Kidney epithelial cell (primary cell): Measurements from ENCODE around the gene IFNA21. TPM values are rescaled to one million over a fixed set of nuclear protein-coding genes. Genes with fewer than 3 reads are reported as not detected.
"Not testable (repeated sequence)": the region's sequence is repeated elsewhere in the genome, so short reads cannot be mapped to it uniquely, and the experiment has no call there.

Experiments used
- DNase-seq: peaks from one replicate; pipeline ENCODE4 v3.0.0-alpha.2; 2010; ENCODE audit warnings: low read depth
- H3K27me3 ChIP-seq: 2 replicates; pipeline ENCODE4 v1.6.0; 2011; ENCODE audit warnings: low read length; ENCODE audit not compliant: control insufficient read depth, insufficient read depth
- H3K36me3 ChIP-seq: 2 replicates; pipeline ENCODE4 v1.5.1; 2011; ENCODE audit warnings: low read length; ENCODE audit not compliant: control insufficient read depth, insufficient read depth
- H3K4me3 ChIP-seq: 2 replicates; pipeline ENCODE4 v1.5.1; 2011; ENCODE audit warnings: low read depth, mild to moderate bottlenecking, control low read depth, low read length
- CTCF ChIP-seq: IDR thresholded peaks from 2 replicates; pipeline ENCODE4 v1.5.1; 2011; ENCODE audit warnings: mild to moderate bottlenecking, moderate library complexity, low read length, control low read depth, inconsistent platforms; ENCODE audit not compliant: insufficient read depth, poor library complexity, severe bottlenecking
- total RNA-seq: library from RNA; depleted of rRNA; stranded (reverse); fragments of >200 nt; gene quantifications from 2 replicates; pipeline ENCODE4 v1.2.3, GENCODE V29; 2015

Gene IFNA21
- total RNA-seq = not detected in 2 replicates

GRCh38 chr9:21166560-21166959 is at the start of gene IFNA21:
TSS of gene IFNA21 (minus strand) at chr9:21166660. CDS start at chr9:21166612, 48 bp downstream.
- H3K4me3 ChIP-seq, H3K36me3 ChIP-seq, H3K27me3 ChIP-seq, DNase-seq: not testable (repeated sequence)

- H3K4me3 ChIP-seq, DNase-seq, H3K36me3 ChIP-seq, H3K27me3 ChIP-seq: not testable (repeated sequence)
- TF ChIP-seq CTCF = peak; percentile 52
Observed at GRCh38 chr9:21213411-21214326, 47.2 kb upstream of the IFNA21 start.

- not testable (repeated sequence) for DNase-seq, H3K4me3 ChIP-seq, H3K27me3 ChIP-seq, H3K36me3 ChIP-seq
Observed at GRCh38 chr9:21212160-21212559, 45.7 kb upstream of the IFNA21 start.

- H3K27me3 ChIP-seq, H3K4me3 ChIP-seq, DNase-seq, H3K36me3 ChIP-seq: not testable (repeated sequence)
Observed at GRCh38 chr9:21210782-21211181, 44.3 kb upstream of the IFNA21 start.

- no peaks in the 10 kb centered on the region for H3K36me3 ChIP-seq
- DNase-seq = no peak
- H3K27me3 ChIP-seq = no peaks in the 10 kb centered on the region
- TF ChIP-seq CTCF = no peak
- no peak overlapping the region for H3K4me3 ChIP-seq
Observed at GRCh38 chr9:21210311-21210710, 43.9 kb upstream of the IFNA21 start.

GRCh38 chr9:21207043-21207442 is 40.6 kb upstream of the IFNA21 start, which contains the start of gene IFNA10:
TSS of gene IFNA10 (minus strand) at chr9:21207143. CDS start at chr9:21207097, 46 bp downstream.
- not testable (repeated sequence) for H3K4me3 ChIP-seq, DNase-seq, H3K27me3 ChIP-seq, H3K36me3 ChIP-seq

- Histone ChIP-seq H3K27me3 (peaks cover 3% of the 10 kb centered on the region), H3K4me3 (no peak overlapping the region), H3K36me3 (no peaks in the 10 kb centered on the region)
- no peak for DNase-seq
- no peak for TF ChIP-seq CTCF
Observed at GRCh38 chr9:21205204-21205603, 38.7 kb upstream of the IFNA21 start.

GRCh38 chr9:21202105-21202504 is 35.6 kb upstream of the IFNA21 start, which contains the start of gene IFNA7:
TSS of gene IFNA7 (minus strand) at chr9:21202205. CDS start at chr9:21202165, 40 bp downstream.
- H3K4me3 ChIP-seq, DNase-seq, H3K27me3 ChIP-seq, H3K36me3 ChIP-seq: not testable (repeated sequence)
